ENCODE data around the gene AFF3. TPM values are rescaled to one million over a fixed set of nuclear protein-coding genes. Genes with fewer than 3 reads are reported as not detected.

AFF3 gene
- total RNA-seq, 6 experiments from 2014 or later = 1.3 to 7.3 (median 6.4) TPM

- TF ChIP-seq POLR2A (IDR thresholded peaks at IDR 0.05) (no peak), CTCF (IDR thresholded peaks at IDR 0.05) (no peak)
- no CpG with 5 or more reads among the region's 3 CpGs for WGBS (ENCODE audit: insufficient coverage, low coverage, low lambda C conversion rate, missing lambda C conversion rate)
These were observed 321.4 kb downstream of the AFF3 start for GRCh38 chr2:99821039-99821438.

DNA sequence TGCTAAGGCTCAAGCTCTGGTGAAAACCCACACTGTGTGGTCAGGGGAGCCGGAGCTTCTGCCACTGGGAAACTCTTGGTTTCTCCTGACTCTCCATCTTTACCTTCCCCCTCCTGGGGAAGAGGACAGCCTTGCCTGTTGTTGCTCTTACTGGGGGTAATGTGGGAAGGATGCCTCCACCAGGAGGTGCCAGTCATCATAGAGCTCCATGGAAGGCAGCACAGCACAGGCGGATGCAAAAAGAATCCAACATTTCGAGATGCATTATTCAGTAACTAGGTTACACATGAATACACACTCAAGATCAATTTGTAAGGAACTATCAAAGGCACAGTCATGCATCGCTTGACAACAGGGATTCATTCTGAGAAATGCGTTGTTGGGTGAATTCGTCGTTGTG is 322.6 kb downstream of the AFF3 start:
- peak; percentile 82 to 86 (median 84) for ATAC-seq
- H3K27ac ChIP-seq = no peak overlapping the region
- intact Hi-C loops (cut with DNase I) = loop anchor here (10.0 kb wide), 1 partner anchor 425 kb away; no protein-coding TSS in a partner anchor
- H3K36me3 ChIP-seq = no peaks in the 10 kb centered on the region
- peaks cover 0 to 5% (median under 1%) of the 10 kb centered on the region in 4 donors for H3K4me1 ChIP-seq
- DNase-seq = no peak
- TF ChIP-seq CTCF (IDR thresholded peaks at IDR 0.05) (peak; percentile 33 to 53 (median 44)), POLR2A (IDR thresholded peaks at IDR 0.05) (no peak)
- no peak overlapping the region for H3K4me3 ChIP-seq
- WGBS (ENCODE audit: insufficient coverage, low coverage, low lambda C conversion rate, missing lambda C conversion rate) = 51% methylated on average over 4 of the region's 7 CpGs
- H3K9me3 ChIP-seq = peaks cover 0 to 2% (median 0%) of the 10 kb centered on the region in 4 donors
- H3K27me3 ChIP-seq = no peaks in the 10 kb centered on the region

More at GRCh38 chr2:99821039-99821438, 321.4 kb downstream of the AFF3 start:
- Histone ChIP-seq H3K9me3 (peaks cover 0 to 2% (median 0%) of the 10 kb centered on the region in 4 donors), H3K4me3 (no peak overlapping the region), H3K4me1 (peaks cover 0 to 16% (median 7%) of the 10 kb centered on the region in 4 donors), H3K36me3 (no peaks in the 10 kb centered on the region), H3K27me3 (no peaks in the 10 kb centered on the region), H3K27ac (no peak overlapping the region)
- intact Hi-C loops (cut with DNase I) = no loop called here
- no peak for DNase-seq
- no peak for ATAC-seq

DNA sequence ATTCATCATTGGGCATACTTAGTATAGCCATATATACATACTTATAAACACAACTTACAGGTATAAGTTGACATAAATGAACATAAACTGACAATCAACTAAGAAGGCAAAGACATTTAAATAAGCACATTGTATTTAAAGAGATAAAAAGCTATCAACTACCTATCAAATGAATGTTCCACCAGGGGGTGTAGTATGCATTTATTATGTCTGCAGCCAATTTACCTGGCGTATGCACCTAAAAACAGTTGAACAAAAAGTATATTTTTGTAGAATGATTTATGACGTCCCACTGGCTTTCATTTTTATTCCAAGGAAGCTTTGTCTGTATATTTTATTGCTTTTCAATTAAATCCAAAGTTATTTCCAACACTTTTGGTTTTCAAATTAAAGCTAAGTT is 323.5 kb downstream of the AFF3 start:
- H3K4me3 ChIP-seq = no peak overlapping the region
- H3K27me3 ChIP-seq = no peaks in the 10 kb centered on the region
- WGBS (ENCODE audit: insufficient coverage, low coverage, low lambda C conversion rate, missing lambda C conversion rate) = 21% methylated on average over 2 of the region's 2 CpGs
- peak; percentile 46 to 71 (median 53) for TF ChIP-seq CTCF (IDR thresholded peaks at IDR 0.05)
- TF ChIP-seq POLR2A (IDR thresholded peaks at IDR 0.05) = no peak
- peaks cover 0 to 2% (median 0%) of the 10 kb centered on the region in 4 donors for H3K9me3 ChIP-seq
- no peak overlapping the region for H3K27ac ChIP-seq
- intact Hi-C loops (cut with DNase I) = loop anchor here (10.0 kb wide), 1 partner anchor 426 kb away; no protein-coding TSS in a partner anchor
- peak; percentile 67 to 76 (median 68) for ATAC-seq
- no peaks in the 10 kb centered on the region for H3K4me1 ChIP-seq
- H3K36me3 ChIP-seq = no peaks in the 10 kb centered on the region
- no peak for DNase-seq

- Histone ChIP-seq H3K4me3 (no peak overlapping the region), H3K9me3 (peaks cover 0 to 2% (median 0%) of the 10 kb centered on the region in 4 donors), H3K27ac (no peak overlapping the region), H3K36me3 (no peaks in the 10 kb centered on the region), H3K4me1 (no peaks in the 10 kb centered on the region), H3K27me3 (no peaks in the 10 kb centered on the region)
- 63% methylated on average over 3 of the region's 5 CpGs for WGBS (ENCODE audit: insufficient coverage, low coverage, low lambda C conversion rate, missing lambda C conversion rate)
- TF ChIP-seq POLR2A (IDR thresholded peaks at IDR 0.05) = no peak
- no peak for TF ChIP-seq CTCF (IDR thresholded peaks at IDR 0.05)
- ATAC-seq (no peak), DNase-seq (no peak)
- intact Hi-C loops (cut with DNase I) = loop anchor here (10.0 kb wide), 1 partner anchor 428 kb away; no protein-coding TSS in a partner anchor
These were observed 325.5 kb downstream of the AFF3 start for GRCh38 chr2:99816908-99817307.

All from right lobe of liver (tissue), 6 donors.